Stomach (tissue), 9 donors: Measurements from ENCODE around the gene DNAH11. TPM values are rescaled to one million over a fixed set of nuclear protein-coding genes. Genes with fewer than 3 reads are reported as not detected.

Experiments
- DNase-seq, 2 donors: peaks; one replicate each; pipeline versions ENCODE4 v3.0.0 to v3.0.0-alpha.2; 2013 to 2019
- H3K27ac ChIP-seq, 5 donors: fragments of 200-600 bp in 4 of 5; sonication (generic) in 4 of 5; one replicate each; pipeline ENCODE4 v1.5.1; 2013 to 2019; ENCODE audit warnings: mild to moderate bottlenecking in 1 of 5, moderate library complexity in 1 of 5
- H3K27me3 ChIP-seq, 3 donors: fragments of 200-600 bp; sonication (generic); one replicate each; pipeline ENCODE4 v1.5.1; 2017 to 2019; ENCODE audit warnings: mixed run types in 1 of 3
- H3K36me3 ChIP-seq, 4 donors: fragments of 200-600 bp; sonication (generic); 1 replicate in 3 of 4; 2 replicates in 1 of 4; pipeline ENCODE4 v1.5.1; 2016 to 2019
- H3K4me1 ChIP-seq, 4 donors: fragments of 200-600 bp; sonication (generic); one replicate each; pipeline ENCODE4 v1.5.1; 2016 to 2019
- H3K4me3 ChIP-seq, 4 donors: fragments of 200-600 bp; sonication (generic) in 3 of 4; one replicate each; pipeline ENCODE4 v1.5.1; 2016 to 2019; ENCODE audit warnings: mild to moderate bottlenecking in 1 of 4
- H3K9me3 ChIP-seq, 4 donors: fragments of 200-600 bp; sonication (generic); one replicate each; pipeline ENCODE4 v1.5.1; 2016 to 2019
- EP300 ChIP-seq: sonication (generic); formaldehyde crosslinking; IDR thresholded peaks from one replicate; pipeline ENCODE4 v1.6.1; 2017; ENCODE audit warnings: antibody characterized with exemption
- POLR2A ChIP-seq, 4 donors: fragments of 450-650 bp; IDR thresholded peaks; one replicate each; pipeline ENCODE4 v1.6.1; 2016; ENCODE audit warnings: antibody characterized with exemption in 4 of 4, control low read depth in 2 of 4, mild to moderate bottlenecking in 1 of 4, moderate library complexity in 1 of 4
- POLR2AphosphoS5 ChIP-seq, 3 donors: sonication (generic); formaldehyde crosslinking; IDR thresholded peaks; one replicate each; pipeline ENCODE4 v1.6.1; 2016; ENCODE audit warnings: antibody characterized with exemption in 3 of 3
- WGBS, 5 donors: extraction: QIAGEN DNeasy Blood & Tissue Kit in 3 of 5; methylation state at CpG; one replicate each; pipeline versions ENCODE4 v1.1.5 to v1.1.7; 2013 to 2018; 5-methylcytosine and 5-hydroxymethylcytosine counted together
- intact Hi-C: fragments of 100-400 bp; cut with DNase I; formaldehyde crosslinking; loops from one replicate; pipeline ENCODE4 v1.15.1; 2023; ENCODE audit warnings: low total_unique reads
- polyA plus RNA-seq, 3 donors: library from polyadenylated mRNA; stranded (reverse); fragments of 200-250 nt; gene quantifications; one replicate each; pipeline ENCODE4 v1.2.3, GENCODE V29; 2013
- total RNA-seq, 5 donors: library from RNA; depleted of rRNA; stranded (reverse); fragments of >200 nt; gene quantifications; one replicate each; pipeline versions ENCODE4 v1.1.0 to v1.2.3, GENCODE V29; 2014 to 2016
- TF ChIP-seq, protein P1 (sequence below), 7 experiments: fragments of 450-650 bp in 4 of 7; fragments of 200-600 bp in 3 of 7; sonication (generic) in 3 of 7; IDR thresholded peaks; one replicate each; pipeline ENCODE4 v1.5.1; 2016 to 2019; ENCODE audit warnings: antibody characterized with exemption in 7 of 7, control low read depth in 2 of 7, mild to moderate bottlenecking in 1 of 7
- donor health status: healthy with polysubstance abuse.
- donor health status: Bipolar disorder and iron deficiency.
- donor health status: healthy.

The DNAH11 gene
- total and polyA plus RNA-seq, 8 donors, result under 0.01 to 2.6 (median 0.45) TPM; not detected in 1

DNA sequence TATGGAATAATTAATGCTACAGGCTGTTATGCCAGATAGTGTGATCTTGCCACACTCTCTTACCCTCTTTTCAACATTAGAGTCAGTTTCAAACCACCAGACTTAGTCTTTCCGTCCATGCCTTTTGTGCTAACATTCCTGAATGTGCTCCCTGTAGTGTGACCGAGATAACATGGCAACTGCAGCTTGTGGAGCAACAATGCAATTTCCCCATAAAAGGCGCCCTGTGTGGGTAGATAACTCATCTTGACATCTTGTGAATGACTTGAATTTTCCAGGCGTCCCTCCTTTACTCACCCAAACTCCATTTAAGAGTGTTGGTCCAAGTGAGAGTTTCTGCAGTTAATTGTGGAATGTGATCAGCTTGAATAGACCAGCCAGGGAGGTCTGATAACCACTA is 99.6 kb downstream of the DNAH11 start:
- H3K9me3 ChIP-seq, result peaks cover 0 to 4% (median under 1%) of the 10 kb centered on the region in 4 donors
- no peak for TF ChIP-seq POLR2AphosphoS5 (IDR thresholded peaks at IDR 0.05)
- no peak for TF ChIP-seq EP300
- no peak for TF ChIP-seq POLR2A (IDR thresholded peaks at IDR 0.05)
- TF ChIP-seq, protein P1, sequence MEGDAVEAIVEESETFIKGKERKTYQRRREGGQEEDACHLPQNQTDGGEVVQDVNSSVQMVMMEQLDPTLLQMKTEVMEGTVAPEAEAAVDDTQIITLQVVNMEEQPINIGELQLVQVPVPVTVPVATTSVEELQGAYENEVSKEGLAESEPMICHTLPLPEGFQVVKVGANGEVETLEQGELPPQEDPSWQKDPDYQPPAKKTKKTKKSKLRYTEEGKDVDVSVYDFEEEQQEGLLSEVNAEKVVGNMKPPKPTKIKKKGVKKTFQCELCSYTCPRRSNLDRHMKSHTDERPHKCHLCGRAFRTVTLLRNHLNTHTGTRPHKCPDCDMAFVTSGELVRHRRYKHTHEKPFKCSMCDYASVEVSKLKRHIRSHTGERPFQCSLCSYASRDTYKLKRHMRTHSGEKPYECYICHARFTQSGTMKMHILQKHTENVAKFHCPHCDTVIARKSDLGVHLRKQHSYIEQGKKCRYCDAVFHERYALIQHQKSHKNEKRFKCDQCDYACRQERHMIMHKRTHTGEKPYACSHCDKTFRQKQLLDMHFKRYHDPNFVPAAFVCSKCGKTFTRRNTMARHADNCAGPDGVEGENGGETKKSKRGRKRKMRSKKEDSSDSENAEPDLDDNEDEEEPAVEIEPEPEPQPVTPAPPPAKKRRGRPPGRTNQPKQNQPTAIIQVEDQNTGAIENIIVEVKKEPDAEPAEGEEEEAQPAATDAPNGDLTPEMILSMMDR (IDR thresholded peaks at IDR 0.05), result no peak
- no peaks in the 10 kb centered on the region for H3K36me3 ChIP-seq
- no peaks in the 10 kb centered on the region for H3K4me1 ChIP-seq
- no peak overlapping the region for H3K4me3 ChIP-seq
- 34 to 56% (median 36%) methylated on average over 4 of the region's 4 CpGs for WGBS, 5 donors
- H3K27ac ChIP-seq, result no peak overlapping the region
- intact Hi-C loops, result no loop called here
- DNase-seq, result no peak
- no peaks in the 10 kb centered on the region for H3K27me3 ChIP-seq

DNA sequence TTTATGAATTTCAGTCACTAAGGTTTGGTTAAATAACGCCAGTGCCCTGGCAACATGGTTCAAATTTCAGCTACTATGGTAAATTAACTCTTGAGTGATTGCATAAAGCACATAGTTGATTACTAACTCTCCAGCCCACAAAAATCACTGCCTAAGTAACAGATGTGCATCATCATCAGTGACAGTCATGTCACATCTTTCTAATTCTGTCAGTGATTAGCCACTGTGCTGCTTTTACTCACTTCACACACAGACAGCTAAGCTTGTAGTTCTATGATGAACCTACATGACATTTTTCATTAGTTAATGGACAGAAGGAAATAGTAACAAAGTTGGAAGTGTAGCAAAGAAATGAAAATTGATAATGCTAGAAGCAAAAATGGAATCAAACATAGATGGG is 108.9 kb downstream of the DNAH11 start:
- Histone ChIP-seq H3K4me3 (no peak overlapping the region), H3K4me1 (no peaks in the 10 kb centered on the region), H3K9me3 (peaks cover 0 to 8% (median 2%) of the 10 kb centered on the region in 4 donors), H3K36me3 (no peaks in the 10 kb centered on the region), H3K27me3 (no peaks in the 10 kb centered on the region), H3K27ac (no peak overlapping the region)
- TF ChIP-seq POLR2A (IDR thresholded peaks at IDR 0.05), result no peak
- TF ChIP-seq, protein P1 (IDR thresholded peaks at IDR 0.05), result no peak
- TF ChIP-seq POLR2AphosphoS5 (IDR thresholded peaks at IDR 0.05), result no peak
- no peak for TF ChIP-seq EP300
- DNase-seq, result no peak
- intact Hi-C loops, result no loop called here
- 15 to 48% (median 44%) methylated on average over 1 of the region's 1 CpG for WGBS, 5 donors

DNA sequence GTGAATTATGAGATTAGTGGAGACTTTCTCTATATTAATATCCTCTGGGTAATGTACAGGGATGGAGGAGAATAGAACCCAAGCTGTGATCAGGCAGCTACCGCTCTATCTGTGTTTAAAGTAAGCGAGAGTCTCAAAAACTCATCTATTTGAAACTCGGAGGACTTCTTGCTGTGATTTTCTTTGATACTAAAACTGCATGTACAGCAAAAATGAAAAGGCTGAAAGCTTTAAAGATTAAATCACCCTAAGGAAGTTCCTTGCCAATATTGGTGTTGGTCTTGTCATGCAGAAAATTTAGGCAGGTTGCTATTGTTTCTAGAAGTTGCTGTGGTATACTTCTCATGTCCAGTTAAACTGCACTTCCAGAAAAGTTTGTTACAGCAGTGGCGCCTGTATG is 110.8 kb downstream of the DNAH11 start:
- TF ChIP-seq POLR2A (IDR thresholded peaks at IDR 0.05) (no peak), POLR2AphosphoS5 (IDR thresholded peaks at IDR 0.05) (no peak), EP300 (no peak)
- TF ChIP-seq, protein P1 (IDR thresholded peaks at IDR 0.05), result no peak
- H3K36me3 ChIP-seq, result no peaks in the 10 kb centered on the region
- no peak overlapping the region for H3K27ac ChIP-seq
- no peak overlapping the region for H3K4me3 ChIP-seq
- no peaks in the 10 kb centered on the region for H3K9me3 ChIP-seq
- WGBS, 5 donors, result 84 to 94% (median 91%) methylated on average over 4 of the region's 4 CpGs
- no peaks in the 10 kb centered on the region for H3K4me1 ChIP-seq
- intact Hi-C loops, result no loop called here
- DNase-seq, result no peak
- H3K27me3 ChIP-seq, result no peaks in the 10 kb centered on the region

DNA sequence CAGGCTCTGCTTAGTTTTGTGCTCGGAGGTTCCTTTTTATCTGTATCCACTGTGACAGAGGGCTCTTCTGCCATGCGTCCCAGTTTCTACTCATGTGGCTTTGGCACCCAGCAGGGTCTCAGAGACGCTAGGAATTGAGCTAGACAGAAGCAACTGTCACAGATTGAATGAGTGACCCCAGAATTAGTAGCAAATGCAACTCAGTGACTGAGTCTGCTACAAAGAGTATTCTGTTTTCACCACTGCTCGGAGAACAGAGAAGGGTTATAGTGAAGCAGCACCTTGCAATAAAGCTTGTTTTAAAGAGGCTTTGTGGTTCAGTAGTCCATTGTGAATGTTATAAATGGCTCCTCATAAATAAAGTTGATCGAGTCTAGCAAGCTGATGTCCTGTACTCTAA is 113.2 kb downstream of the DNAH11 start:
- no peaks in the 10 kb centered on the region for H3K27me3 ChIP-seq
- intact Hi-C loops, result no loop called here
- H3K9me3 ChIP-seq, result peaks cover 0 to 4% (median 0%) of the 10 kb centered on the region in 4 donors

More for the DNA sequence above, 113.2 kb downstream of the DNAH11 start:
- no peak overlapping the region for H3K27ac ChIP-seq
- H3K4me3 ChIP-seq, result no peak overlapping the region
- TF ChIP-seq POLR2AphosphoS5 (IDR thresholded peaks at IDR 0.05) (no peak), POLR2A (IDR thresholded peaks at IDR 0.05) (no peak), EP300 (no peak)
- TF ChIP-seq, protein P1 (IDR thresholded peaks at IDR 0.05), result no peak
- H3K4me1 ChIP-seq, result no peaks in the 10 kb centered on the region
- no peak for DNase-seq
- H3K36me3 ChIP-seq, result no peaks in the 10 kb centered on the region
- WGBS, 5 donors, result 78 to 85% (median 81%) methylated on average over 5 of the region's 5 CpGs
